Measurements from ENCODE around the gene NRXN3. TPM values are rescaled to one million over a fixed set of nuclear protein-coding genes. Genes with fewer than 3 reads are reported as not detected.

NRXN3 gene
- total RNA-seq, 6 experiments from 2014 or later: 0.07 to 0.28 (median 0.11) TPM; not detected in 2

DNA sequence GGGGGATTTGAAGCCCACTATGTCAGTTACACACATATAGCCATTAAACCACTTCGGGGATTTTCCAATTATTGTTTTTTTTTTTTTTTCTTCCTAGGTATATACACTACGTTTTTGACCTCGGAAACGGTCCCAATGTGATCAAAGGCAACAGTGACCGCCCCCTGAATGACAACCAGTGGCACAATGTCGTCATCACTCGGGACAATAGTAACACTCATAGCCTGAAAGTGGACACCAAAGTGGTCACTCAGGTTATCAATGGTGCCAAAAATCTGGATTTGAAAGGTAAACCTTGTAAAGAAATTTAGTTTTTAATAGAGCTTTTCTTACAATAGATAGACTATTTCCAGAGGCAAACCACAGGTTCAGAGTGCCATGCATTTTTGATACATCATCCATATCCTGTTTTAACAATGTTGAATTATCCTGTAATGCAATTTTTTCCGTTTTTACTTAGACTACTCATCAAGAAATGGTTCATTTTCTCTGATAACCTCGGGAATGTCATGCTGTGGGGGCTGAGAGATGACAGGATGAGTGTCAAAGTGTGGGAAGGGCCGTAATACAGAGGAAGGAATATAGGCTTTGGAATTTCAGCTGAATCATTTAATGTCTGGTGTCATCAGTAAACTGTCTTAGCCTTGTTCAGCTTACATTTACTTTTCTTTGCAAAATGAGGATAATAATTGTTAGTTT, 797.1 kb downstream of the NRXN3 start:
- peak; percentile 62 for DNase-seq
- Mint-ChIP-seq H3K4me3 (peak overlapping the region; percentile 75), H3K27ac (peak overlapping the region; percentile 87), H3K36me3 (ENCODE audit: low read depth) (peaks cover 8% of the 10 kb centered on the region; the same call in 1 of the 2 replicates), H3K27me3 (ENCODE audit: insufficient read depth) (no peaks in the 10 kb centered on the region), H3K4me1 (ENCODE audit: low read depth) (peaks cover 57% of the 10 kb centered on the region), H3K9me3 (no peaks in the 10 kb centered on the region)
- TF ChIP-seq, protein P1, sequence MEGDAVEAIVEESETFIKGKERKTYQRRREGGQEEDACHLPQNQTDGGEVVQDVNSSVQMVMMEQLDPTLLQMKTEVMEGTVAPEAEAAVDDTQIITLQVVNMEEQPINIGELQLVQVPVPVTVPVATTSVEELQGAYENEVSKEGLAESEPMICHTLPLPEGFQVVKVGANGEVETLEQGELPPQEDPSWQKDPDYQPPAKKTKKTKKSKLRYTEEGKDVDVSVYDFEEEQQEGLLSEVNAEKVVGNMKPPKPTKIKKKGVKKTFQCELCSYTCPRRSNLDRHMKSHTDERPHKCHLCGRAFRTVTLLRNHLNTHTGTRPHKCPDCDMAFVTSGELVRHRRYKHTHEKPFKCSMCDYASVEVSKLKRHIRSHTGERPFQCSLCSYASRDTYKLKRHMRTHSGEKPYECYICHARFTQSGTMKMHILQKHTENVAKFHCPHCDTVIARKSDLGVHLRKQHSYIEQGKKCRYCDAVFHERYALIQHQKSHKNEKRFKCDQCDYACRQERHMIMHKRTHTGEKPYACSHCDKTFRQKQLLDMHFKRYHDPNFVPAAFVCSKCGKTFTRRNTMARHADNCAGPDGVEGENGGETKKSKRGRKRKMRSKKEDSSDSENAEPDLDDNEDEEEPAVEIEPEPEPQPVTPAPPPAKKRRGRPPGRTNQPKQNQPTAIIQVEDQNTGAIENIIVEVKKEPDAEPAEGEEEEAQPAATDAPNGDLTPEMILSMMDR (IDR thresholded peaks at IDR 0.05): no peak

- DNase-seq: no peak
- H3K27me3 Mint-ChIP-seq (ENCODE audit: insufficient read depth): no peaks in the 10 kb centered on the region
- TF ChIP-seq, protein P1 (IDR thresholded peaks at IDR 0.05): no peak
- H3K27ac Mint-ChIP-seq: peak overlapping the region; percentile 87
- no peak overlapping the region; the same call in 1 of the 2 replicates for H3K4me3 Mint-ChIP-seq
- no peaks in the 10 kb centered on the region for H3K9me3 Mint-ChIP-seq
- peaks cover 8% of the 10 kb centered on the region; the same call in 1 of the 2 replicates for H3K36me3 Mint-ChIP-seq (ENCODE audit: low read depth)
- H3K4me1 Mint-ChIP-seq (ENCODE audit: low read depth): peaks cover 51% of the 10 kb centered on the region
Observed at GRCh38 chr14:78968265-78968664, 798.1 kb downstream of the NRXN3 start.

- H3K36me3 Mint-ChIP-seq (ENCODE audit: low read depth): peaks cover 8% of the 10 kb centered on the region; the same call in 1 of the 2 replicates
- no peak overlapping the region for H3K4me3 Mint-ChIP-seq
Observed at GRCh38 chr14:78970677-78971076, 800.5 kb downstream of the NRXN3 start.

DNA sequence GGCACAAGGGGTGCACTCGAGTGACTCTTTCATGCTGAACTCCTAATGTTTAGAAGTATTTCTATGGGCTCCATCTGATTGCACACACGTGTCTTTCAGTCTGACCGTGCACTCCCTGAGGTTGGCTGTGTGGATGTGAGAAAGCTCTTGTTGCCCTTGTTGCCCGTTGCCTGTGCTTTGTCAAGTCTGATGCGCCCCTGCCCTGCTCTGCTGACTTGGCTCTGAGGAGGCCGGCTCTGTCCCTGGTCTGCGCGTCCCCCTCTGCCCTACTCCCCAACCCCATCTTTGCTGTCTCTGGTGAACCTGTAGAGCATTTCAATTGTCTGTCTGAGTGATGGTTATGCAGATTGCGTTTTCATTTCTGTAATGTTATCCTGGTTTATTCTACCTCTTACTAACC, 802.3 kb downstream of the NRXN3 start:
- Mint-ChIP-seq H3K4me1 (ENCODE audit: low read depth) (peaks cover 63% of the 10 kb centered on the region), H3K9me3 (no peaks in the 10 kb centered on the region), H3K27me3 (ENCODE audit: insufficient read depth) (no peaks in the 10 kb centered on the region), H3K4me3 (no peak overlapping the region), H3K36me3 (ENCODE audit: low read depth) (no peaks in the 10 kb centered on the region), H3K27ac (no peak overlapping the region)
- TF ChIP-seq, protein P1 (IDR thresholded peaks at IDR 0.05): no peak
- no peak for DNase-seq

More at GRCh38 chr14:78970677-78971076, 800.5 kb downstream of the NRXN3 start:
- no peak overlapping the region for H3K27ac Mint-ChIP-seq
- H3K9me3 Mint-ChIP-seq: no peaks in the 10 kb centered on the region
- TF ChIP-seq, protein P1 (IDR thresholded peaks at IDR 0.05): no peak
- H3K4me1 Mint-ChIP-seq (ENCODE audit: low read depth): peaks cover 73% of the 10 kb centered on the region
- DNase-seq: peak; percentile 4
- no peaks in the 10 kb centered on the region for H3K27me3 Mint-ChIP-seq (ENCODE audit: insufficient read depth)

DNA sequence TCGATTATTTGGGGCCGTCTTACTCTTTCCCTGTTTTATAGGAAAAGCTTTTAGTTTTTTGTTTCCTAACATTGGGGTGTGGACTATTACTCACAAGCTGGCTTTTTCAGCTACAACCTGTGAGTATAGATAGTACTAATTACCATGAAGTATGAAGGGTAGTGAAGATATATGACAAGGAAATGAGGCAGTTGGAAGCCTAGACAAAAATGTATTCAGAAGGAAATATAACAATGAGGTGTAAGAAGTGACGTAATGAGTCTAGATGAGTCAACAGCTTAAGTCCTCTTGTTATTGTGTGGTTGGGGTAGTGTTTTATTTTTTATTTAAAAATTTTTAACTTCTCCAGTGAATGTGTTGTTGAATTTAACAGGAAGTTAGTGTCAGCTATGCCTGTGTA, 804.5 kb downstream of the NRXN3 start:
- Mint-ChIP-seq H3K4me1 (ENCODE audit: low read depth) (peaks cover 40% of the 10 kb centered on the region), H3K9me3 (no peaks in the 10 kb centered on the region), H3K27ac (no peak overlapping the region), H3K27me3 (ENCODE audit: insufficient read depth) (no peaks in the 10 kb centered on the region), H3K36me3 (ENCODE audit: low read depth) (no peaks in the 10 kb centered on the region), H3K4me3 (no peak overlapping the region)
- no peak for DNase-seq
- TF ChIP-seq, protein P1 (IDR thresholded peaks at IDR 0.05): no peak
